NB4 (cell line): ENCODE measurements around the gene JAKMIP1.

Source experiments
- CTCF ChIP-seq: IDR thresholded peaks from one replicate; pipeline ENCODE4 v1.5.1; 2012; ENCODE audit warnings: low read depth, low read length
- POLR2A ChIP-seq: IDR thresholded peaks from 2 replicates; pipeline ENCODE4 v1.6.1; 2011; ENCODE audit warnings: mild to moderate bottlenecking; ENCODE audit not compliant: insufficient read length; ENCODE audit errors: extremely low read depth

- TF ChIP-seq CTCF, result no peak
- no peak for TF ChIP-seq POLR2A
Measured at GRCh38 chr4:6153874-6154273, 46.5 kb downstream of the JAKMIP1 start.
